Psoas muscle (tissue), 8 donors: ENCODE data around the gene ESPN. TPM values are rescaled to one million over a fixed set of nuclear protein-coding genes. Genes with fewer than 3 reads are reported as not detected.

ENCODE experiments used
- ATAC-seq, 4 donors: fragments of 200-7000 bp; cut with Tn5 transposase; one replicate each; pipeline ENCODE4 v1.9.1; 2020; ENCODE audit warnings: moderate library complexity in 3 of 4, mild to moderate bottlenecking in 2 of 4
- DNase-seq, 2 donors: peaks; one replicate each; pipeline ENCODE4 v3.0.0-alpha.2; 2020
- H3K27ac ChIP-seq: fragments of 200-600 bp; one replicate; pipeline ENCODE4 v1.8.0; 2022
- H3K27me3 ChIP-seq, 3 donors: fragments of 200-600 bp in 1 of 3; one replicate each; pipeline versions ENCODE4 v1.6.1 to v1.8.0; 2013 to 2022; ENCODE audit warnings: low read length in 2 of 3, mild to moderate bottlenecking in 2 of 3, moderate library complexity in 1 of 3; ENCODE audit not compliant: insufficient read depth in 3 of 3
- H3K36me3 ChIP-seq, 2 donors: fragments of 200-600 bp in 1 of 2; one replicate each; pipeline versions ENCODE4 v1.6.1 to v1.8.0; 2013 to 2022; ENCODE audit warnings: low read depth in 1 of 2, mild to moderate bottlenecking in 1 of 2, moderate library complexity in 1 of 2; ENCODE audit not compliant: insufficient read depth in 1 of 2
- H3K4me1 ChIP-seq: fragments of 200-600 bp; one replicate; pipeline ENCODE4 v1.8.0; 2022
- H3K4me3 ChIP-seq: fragments of 200-600 bp; one replicate; pipeline ENCODE4 v1.8.0; 2022; ENCODE audit warnings: mild to moderate bottlenecking
- H3K9me3 ChIP-seq: fragments of 200-600 bp; one replicate; pipeline ENCODE4 v1.8.0; 2022
- WGBS, 3 donors: extraction: QIAGEN DNeasy Blood & Tissue Kit; methylation state at CpG; one replicate each; pipeline versions ENCODE4 v1.1.6 to v1.1.7; 2013; 5-methylcytosine and 5-hydroxymethylcytosine counted together
- intact Hi-C, 2 donors: fragments of 100-400 bp; cut with DNase I; formaldehyde crosslinking; loops; one replicate each; pipeline versions ENCODE4 v1.11.0 to v1.14.2; 2022
- polyA plus RNA-seq, 3 donors: library from polyadenylated mRNA; stranded (reverse); fragments of 200-250 nt; gene quantifications; one replicate each; pipeline ENCODE4 v1.2.3, GENCODE V29; 2013
- total RNA-seq, 4 donors: library from RNA; stranded (reverse); fragmentation: NEBNext Ultra II Directional in 2 of 4; extraction: Animal tissue kit (Norgen Biotek cat#: 25700) in 2 of 4; gene quantifications; one replicate each; pipeline versions ENCODE4 v1.2.1 to v1.2.4, GENCODE V29; 2021 to 2023
- TF ChIP-seq, protein P1 (sequence below): fragments of 200-600 bp; IDR thresholded peaks from one replicate; pipeline ENCODE4 v1.8.0; 2022; ENCODE audit warnings: antibody characterized with exemption
- donor health status: healthy with polysubstance abuse.
- donor health status: DM: no; HTN: no; CAD: no; lungs with moderate emphysema.
- donor health status: Bipolar disorder and iron deficiency.
- donor health status: healthy.
- donor health status: DM: yes; HTN: yes; CAD: no.
- donor health status: DM: no; HTN: no; CAD: no.
- donor health status: DM: no; HTN: no; CAD: no.
- donor health status: DM: yes; HTN: yes; CAD: no.

ESPN gene
- total and polyA plus RNA-seq, 7 donors, result 0.12 TPM; not detected in 6

DNA sequence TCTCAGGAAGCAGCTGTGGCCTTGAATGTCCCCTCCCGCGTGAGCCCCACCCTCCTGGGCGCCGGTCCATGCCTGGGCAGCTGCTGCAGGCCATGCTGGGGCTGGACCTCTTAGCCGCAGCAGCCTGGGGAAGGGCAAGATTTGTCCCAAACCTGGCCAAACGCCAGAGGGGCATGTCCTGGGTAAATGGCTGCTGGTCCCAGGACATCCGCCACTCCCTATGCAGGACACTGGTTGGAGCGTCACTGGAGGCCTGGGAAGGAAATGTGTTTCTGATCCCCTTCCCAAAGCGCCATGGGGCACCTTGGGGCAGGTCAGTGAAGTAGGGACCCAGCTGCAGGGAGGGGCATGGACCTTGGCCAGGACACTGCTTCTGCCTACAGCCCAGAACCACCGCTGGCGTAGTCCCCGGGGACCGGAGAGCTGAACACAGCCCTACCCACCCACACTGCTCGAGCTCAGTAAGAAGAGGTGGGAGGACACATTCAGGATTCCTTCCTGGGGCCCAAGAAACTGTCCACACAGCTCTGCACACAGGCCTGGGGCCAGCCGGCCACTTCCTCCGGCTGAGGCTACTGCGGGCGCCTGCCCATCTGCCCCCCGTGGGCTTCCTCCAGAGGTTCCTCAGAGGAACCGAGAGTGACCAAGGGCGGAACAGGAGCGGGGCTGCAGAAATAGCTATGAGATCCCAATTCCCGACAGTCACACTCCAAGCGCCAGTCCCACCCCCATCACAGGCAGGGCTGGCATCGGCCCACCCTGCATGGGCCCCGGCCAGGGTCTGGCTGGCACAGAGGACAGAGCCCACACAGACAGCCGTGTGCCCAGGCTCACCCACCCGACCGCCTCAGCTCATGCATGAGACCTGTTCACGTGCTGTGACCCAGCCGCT is 77.7 kb downstream of the ESPN start:
- H3K4me1 ChIP-seq, result peaks cover 22% of the 10 kb centered on the region
- H3K27ac ChIP-seq, result no peak overlapping the region
- WGBS, 3 donors, result 30 to 37% (median 32%) methylated on average over 31 of the region's 31 CpGs
- peaks cover 0 to 14% (median 2%) of the 10 kb centered on the region in 3 donors for H3K27me3 ChIP-seq
- ATAC-seq (peak; percentile 76 to 88 (median 87)), DNase-seq (peak; percentile 79 to 88)
- no peaks in the 10 kb centered on the region for H3K9me3 ChIP-seq
- H3K36me3 ChIP-seq, result no peaks in the 10 kb centered on the region
- H3K4me3 ChIP-seq, result no peak overlapping the region
- intact Hi-C loops, result no loop called here
- TF ChIP-seq, protein P1, sequence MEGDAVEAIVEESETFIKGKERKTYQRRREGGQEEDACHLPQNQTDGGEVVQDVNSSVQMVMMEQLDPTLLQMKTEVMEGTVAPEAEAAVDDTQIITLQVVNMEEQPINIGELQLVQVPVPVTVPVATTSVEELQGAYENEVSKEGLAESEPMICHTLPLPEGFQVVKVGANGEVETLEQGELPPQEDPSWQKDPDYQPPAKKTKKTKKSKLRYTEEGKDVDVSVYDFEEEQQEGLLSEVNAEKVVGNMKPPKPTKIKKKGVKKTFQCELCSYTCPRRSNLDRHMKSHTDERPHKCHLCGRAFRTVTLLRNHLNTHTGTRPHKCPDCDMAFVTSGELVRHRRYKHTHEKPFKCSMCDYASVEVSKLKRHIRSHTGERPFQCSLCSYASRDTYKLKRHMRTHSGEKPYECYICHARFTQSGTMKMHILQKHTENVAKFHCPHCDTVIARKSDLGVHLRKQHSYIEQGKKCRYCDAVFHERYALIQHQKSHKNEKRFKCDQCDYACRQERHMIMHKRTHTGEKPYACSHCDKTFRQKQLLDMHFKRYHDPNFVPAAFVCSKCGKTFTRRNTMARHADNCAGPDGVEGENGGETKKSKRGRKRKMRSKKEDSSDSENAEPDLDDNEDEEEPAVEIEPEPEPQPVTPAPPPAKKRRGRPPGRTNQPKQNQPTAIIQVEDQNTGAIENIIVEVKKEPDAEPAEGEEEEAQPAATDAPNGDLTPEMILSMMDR, result no peak

DNA sequence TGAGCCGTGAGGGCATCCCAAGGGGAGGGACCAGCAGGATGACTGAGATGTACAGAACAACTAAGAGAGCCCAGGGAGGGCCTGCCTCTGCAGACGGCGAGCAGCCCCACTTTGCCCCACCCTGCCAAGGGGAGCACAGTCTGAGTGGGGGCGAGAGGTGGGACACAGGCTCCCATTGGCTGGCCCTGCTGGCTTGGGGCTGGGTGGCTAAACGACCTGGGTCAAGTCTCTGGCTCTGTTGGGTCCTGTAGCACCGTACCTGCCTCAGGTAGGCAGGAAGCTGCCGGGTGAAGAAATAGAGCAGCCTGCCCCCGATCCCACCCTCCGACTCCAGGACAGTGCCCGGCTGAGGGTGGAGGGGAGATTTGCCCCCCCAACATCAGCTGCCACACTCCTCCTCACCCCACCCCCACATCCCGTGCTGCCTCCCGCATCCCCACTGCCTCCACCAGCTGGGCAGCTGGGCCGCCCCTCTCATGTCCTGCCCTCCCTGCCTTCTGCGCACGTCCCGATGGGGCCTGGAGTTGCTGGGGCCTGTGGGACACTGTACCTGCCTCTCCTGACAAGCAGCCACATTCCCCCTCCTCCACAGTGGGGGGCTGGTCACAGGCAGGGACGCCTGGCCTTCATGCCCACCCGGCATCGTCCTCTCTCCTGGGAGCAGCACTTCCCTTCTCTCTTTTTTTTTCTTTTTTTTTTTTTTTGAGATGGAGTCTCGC is 79.5 kb downstream of the ESPN start:
- WGBS, 3 donors, result 83 to 88% (median 84%) methylated on average over 20 of the region's 20 CpGs
- intact Hi-C loops, result no loop called here
- H3K4me1 ChIP-seq, result peaks cover 25% of the 10 kb centered on the region
- TF ChIP-seq, protein P1, result no peak
- H3K9me3 ChIP-seq, result no peaks in the 10 kb centered on the region
- ATAC-seq (no peak), DNase-seq (no peak)
- H3K4me3 ChIP-seq, result no peak overlapping the region
- no peak overlapping the region for H3K27ac ChIP-seq
- peaks cover 0 to 4% (median 0%) of the 10 kb centered on the region in 3 donors for H3K27me3 ChIP-seq
- no peaks in the 10 kb centered on the region for H3K36me3 ChIP-seq

DNA sequence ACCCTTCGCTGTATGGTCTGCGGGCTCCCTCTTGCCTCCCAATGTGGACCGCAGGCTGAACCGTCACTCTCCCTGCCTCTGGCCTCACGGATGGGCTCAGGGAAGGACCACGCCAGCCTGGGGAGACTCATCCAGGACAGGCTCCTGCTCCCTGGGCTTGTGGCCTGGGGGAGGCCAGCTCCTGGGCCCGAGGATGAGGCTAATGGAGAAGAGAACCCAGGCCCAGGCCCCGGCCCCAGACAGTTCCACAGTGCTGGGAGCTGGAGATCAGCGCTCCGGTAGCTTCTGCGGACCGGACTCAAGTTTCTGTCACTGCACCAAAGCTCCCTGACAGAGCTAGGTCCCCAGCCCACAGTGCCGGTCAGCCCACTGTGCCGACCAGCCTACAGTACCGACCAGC is 80.3 kb downstream of the ESPN start:
- Histone ChIP-seq H3K27me3 (peaks cover 0 to 4% (median 0%) of the 10 kb centered on the region in 3 donors), H3K4me1 (peaks cover 25% of the 10 kb centered on the region), H3K9me3 (no peaks in the 10 kb centered on the region), H3K36me3 (no peaks in the 10 kb centered on the region), H3K27ac (no peak overlapping the region), H3K4me3 (no peak overlapping the region)
- WGBS, 3 donors, result 83 to 98% (median 87%) methylated on average over 15 of the region's 15 CpGs
- intact Hi-C loops, result no loop called here
- DNase-seq (no peak), ATAC-seq (no peak)
- TF ChIP-seq, protein P1, result no peak

- peaks cover 25% of the 10 kb centered on the region for H3K4me1 ChIP-seq
- peaks cover 0 to 4% (median 0%) of the 10 kb centered on the region in 3 donors for H3K27me3 ChIP-seq
- ATAC-seq, result no peak
- no peaks in the 10 kb centered on the region for H3K9me3 ChIP-seq
- intact Hi-C loops, result no loop called here
- no peak overlapping the region for H3K27ac ChIP-seq
- no peaks in the 10 kb centered on the region for H3K36me3 ChIP-seq
- H3K4me3 ChIP-seq, result no peak overlapping the region
- TF ChIP-seq, protein P1, result no peak
- 67 to 75% (median 69%) methylated on average over 30 to 31 of the region's 31 CpGs for WGBS, 3 donors
- DNase-seq, result no peak
These were observed 81.0 kb downstream of the ESPN start for GRCh38 chr1:6505367-6506209.
